Measurements from ENCODE around the gene PTOV1.

GRCh38 chr19:49805822-49806619, 44.9 kb upstream of the PTOV1 start:
- TF ChIP-seq CTCF (IDR thresholded peaks at IDR 0.05; ENCODE audit: low read length), result no peak
- TF ChIP-seq EZH2 (IDR thresholded peaks at IDR 0.05; ENCODE audit: borderline replicate concordance, low read length), result no peak

All from OCI-LY1 (cell line).